Jurkat, Clone E6-1 (cell line): ENCODE measurements around the gene EXOC7.

Experiments
- DNase-seq: peaks from one replicate; pipeline ENCODE4 v3.0.0-alpha.2; 2011; ENCODE audit warnings: low read depth, low spot score
- H3K4me3 ChIP-seq: 2 replicates; pipeline ENCODE4 v1.5.1; 2011; ENCODE audit warnings: mild to moderate bottlenecking, low read length, control low read depth, moderate library complexity

Gene EXOC7

DNA sequence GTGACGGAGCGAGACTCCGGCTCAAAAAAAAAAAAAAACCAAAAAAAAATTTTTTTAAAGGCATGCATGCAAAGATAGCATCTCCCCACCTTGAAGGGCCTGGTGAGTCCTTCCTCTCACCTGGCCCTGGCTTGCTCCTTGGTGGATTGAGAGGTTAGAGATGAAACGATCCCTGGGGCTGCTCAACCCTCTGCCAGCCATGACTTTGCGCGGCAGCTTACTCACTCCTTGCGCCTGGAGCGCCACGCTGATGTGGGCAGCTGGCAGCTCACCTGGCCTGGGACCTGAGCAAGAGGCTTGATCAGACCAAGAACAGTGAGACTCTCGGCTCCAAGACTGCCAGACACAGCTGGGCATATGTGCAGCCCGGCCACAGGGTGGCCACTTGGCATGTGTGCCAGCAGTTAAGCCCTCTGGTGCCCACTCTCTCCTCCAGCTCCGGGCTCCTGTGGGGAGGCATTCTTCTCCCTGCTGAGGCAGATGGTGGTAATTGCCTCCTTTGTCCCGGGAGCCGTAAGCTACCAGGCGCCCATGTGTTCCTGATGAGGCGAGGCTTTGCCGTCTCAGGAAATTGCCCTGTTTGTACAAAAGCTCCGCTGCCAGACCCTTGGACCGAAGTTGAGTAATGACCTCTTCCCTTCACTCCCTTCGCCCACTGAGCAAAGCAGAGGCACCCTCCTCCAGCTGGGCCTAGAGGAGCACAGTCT is 71.4 kb downstream of the EXOC7 start:
- no peak overlapping the region for H3K4me3 ChIP-seq
- DNase-seq, result no peak
